C4-2B (cell line): ENCODE data around the gene TRIM56.

Experiments used
- H3K27ac ChIP-seq: fragments of 450-650 bp; 2 replicates; pipeline ENCODE4 v1.5.1; 2017
- ZFX ChIP-seq: fragments of 450-650 bp; IDR thresholded peaks from 2 replicates; pipeline ENCODE4 v1.6.1; 2017
- TF ChIP-seq, protein P1 (sequence below): fragments of 450-650 bp; conservative IDR thresholded peaks from 2 replicates; pipeline ENCODE4 v1.5.1; 2017; ENCODE audit warnings: mild to moderate bottlenecking

Gene TRIM56

DNA sequence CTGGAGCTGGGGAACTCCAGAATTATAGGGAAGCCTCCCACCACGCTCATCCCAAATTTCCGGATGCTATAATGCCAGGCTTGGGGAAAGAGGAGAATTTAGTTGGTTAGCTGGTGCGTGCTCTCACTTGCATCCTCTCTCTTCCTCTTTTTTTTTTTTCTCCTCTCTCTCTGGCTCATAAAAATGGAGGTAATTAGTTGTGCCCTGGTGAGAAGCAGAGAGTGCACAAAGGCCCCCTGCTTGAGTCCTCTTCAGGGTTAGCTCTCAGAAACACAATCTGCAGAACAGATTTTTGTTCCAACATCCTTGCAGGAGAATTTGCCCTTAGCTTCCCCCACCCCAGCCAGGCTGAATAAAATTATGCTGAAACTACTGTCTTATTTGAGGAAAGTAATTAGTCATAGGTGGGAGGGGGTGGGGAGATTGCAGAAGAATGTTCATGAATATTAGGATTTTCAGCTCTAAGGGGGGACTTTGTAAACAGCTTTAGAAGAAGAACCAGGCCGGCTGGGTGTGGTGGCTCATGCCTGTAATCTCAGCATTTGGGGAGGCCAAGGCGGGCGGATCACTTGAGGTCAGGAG, 49.2 kb downstream of the TRIM56 start:
- H3K27ac ChIP-seq, result no peak overlapping the region
- TF ChIP-seq ZFX, result no peak
- TF ChIP-seq, protein P1, sequence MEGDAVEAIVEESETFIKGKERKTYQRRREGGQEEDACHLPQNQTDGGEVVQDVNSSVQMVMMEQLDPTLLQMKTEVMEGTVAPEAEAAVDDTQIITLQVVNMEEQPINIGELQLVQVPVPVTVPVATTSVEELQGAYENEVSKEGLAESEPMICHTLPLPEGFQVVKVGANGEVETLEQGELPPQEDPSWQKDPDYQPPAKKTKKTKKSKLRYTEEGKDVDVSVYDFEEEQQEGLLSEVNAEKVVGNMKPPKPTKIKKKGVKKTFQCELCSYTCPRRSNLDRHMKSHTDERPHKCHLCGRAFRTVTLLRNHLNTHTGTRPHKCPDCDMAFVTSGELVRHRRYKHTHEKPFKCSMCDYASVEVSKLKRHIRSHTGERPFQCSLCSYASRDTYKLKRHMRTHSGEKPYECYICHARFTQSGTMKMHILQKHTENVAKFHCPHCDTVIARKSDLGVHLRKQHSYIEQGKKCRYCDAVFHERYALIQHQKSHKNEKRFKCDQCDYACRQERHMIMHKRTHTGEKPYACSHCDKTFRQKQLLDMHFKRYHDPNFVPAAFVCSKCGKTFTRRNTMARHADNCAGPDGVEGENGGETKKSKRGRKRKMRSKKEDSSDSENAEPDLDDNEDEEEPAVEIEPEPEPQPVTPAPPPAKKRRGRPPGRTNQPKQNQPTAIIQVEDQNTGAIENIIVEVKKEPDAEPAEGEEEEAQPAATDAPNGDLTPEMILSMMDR, result no peak

- TF ChIP-seq ZFX, result no peak
- TF ChIP-seq, protein P1, result no peak
- H3K27ac ChIP-seq, result no peak overlapping the region
Observed at GRCh38 chr7:101137651-101138212, 52.5 kb downstream of the TRIM56 start.

- H3K27ac ChIP-seq, result no peak overlapping the region
Observed at GRCh38 chr7:101138213-101138870, 53.1 kb downstream of the TRIM56 start.

GRCh38 chr7:101140339-101140699, 55.0 kb downstream of the TRIM56 start:
- TF ChIP-seq, protein P1, result no peak
- TF ChIP-seq ZFX, result no peak
- H3K27ac ChIP-seq, result no peak overlapping the region

More at GRCh38 chr7:101138213-101138870, 53.1 kb downstream of the TRIM56 start:
- no peak for TF ChIP-seq ZFX
- TF ChIP-seq, protein P1, result peak; percentile 96

GRCh38 chr7:101140746-101141382, 55.6 kb downstream of the TRIM56 start:
- H3K27ac ChIP-seq, result no peak overlapping the region
- TF ChIP-seq ZFX, result no peak
- TF ChIP-seq, protein P1, result no peak
